ENCODE data around the gene COPS7B.

The COPS7B gene

GRCh38 chr2:231786177-231786916 is at the start of gene COPS7B:
Gene COPS7B, plus strand, starts transcription at chr2:231786445. Its CDS starts 2,126 bp downstream, at chr2:231788571.
- ATAC-seq: peak; percentile 81
- TF ChIP-seq TCF4 (CRISPR knock-in tag; IDR thresholded peaks at IDR 0.05; ENCODE audit: borderline replicate concordance) (no peak), GLIS3 (CRISPR knock-in tag; IDR thresholded peaks at IDR 0.05) (0 out of 2 replicates have a peak, but pooled peaks have one; percentile 28), ZNF70 (CRISPR knock-in tag; IDR thresholded peaks at IDR 0.05) (no peak), TSHZ2 (CRISPR knock-in tag; IDR thresholded peaks at IDR 0.05) (0 out of 2 replicates have a peak, but pooled peaks have one; percentile 40), OSR1 (CRISPR knock-in tag; IDR thresholded peaks at IDR 0.05) (no peak)
- TF ChIP-seq, protein P1, sequence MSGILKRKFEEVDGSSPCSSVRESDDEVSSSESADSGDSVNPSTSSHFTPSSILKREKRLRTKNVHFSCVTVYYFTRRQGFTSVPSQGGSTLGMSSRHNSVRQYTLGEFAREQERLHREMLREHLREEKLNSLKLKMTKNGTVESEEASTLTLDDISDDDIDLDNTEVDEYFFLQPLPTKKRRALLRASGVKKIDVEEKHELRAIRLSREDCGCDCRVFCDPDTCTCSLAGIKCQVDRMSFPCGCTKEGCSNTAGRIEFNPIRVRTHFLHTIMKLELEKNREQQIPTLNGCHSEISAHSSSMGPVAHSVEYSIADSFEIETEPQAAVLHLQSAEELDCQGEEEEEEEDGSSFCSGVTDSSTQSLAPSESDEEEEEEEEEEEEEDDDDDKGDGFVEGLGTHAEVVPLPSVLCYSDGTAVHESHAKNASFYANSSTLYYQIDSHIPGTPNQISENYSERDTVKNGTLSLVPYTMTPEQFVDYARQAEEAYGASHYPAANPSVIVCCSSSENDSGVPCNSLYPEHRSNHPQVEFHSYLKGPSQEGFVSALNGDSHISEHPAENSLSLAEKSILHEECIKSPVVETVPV (CRISPR knock-in tag; IDR thresholded peaks at IDR 0.05): no peak
- TF ChIP-seq, protein P2, sequence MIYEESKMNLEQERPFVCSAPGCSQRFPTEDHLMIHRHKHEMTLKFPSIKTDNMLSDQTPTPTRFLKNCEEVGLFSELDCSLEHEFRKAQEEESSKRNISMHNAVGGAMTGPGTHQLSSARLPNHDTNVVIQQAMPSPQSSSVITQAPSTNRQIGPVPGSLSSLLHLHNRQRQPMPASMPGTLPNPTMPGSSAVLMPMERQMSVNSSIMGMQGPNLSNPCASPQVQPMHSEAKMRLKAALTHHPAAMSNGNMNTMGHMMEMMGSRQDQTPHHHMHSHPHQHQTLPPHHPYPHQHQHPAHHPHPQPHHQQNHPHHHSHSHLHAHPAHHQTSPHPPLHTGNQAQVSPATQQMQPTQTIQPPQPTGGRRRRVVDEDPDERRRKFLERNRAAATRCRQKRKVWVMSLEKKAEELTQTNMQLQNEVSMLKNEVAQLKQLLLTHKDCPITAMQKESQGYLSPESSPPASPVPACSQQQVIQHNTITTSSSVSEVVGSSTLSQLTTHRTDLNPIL (CRISPR knock-in tag; IDR thresholded peaks at IDR 0.05; ENCODE audit: low read depth): no peak

- ATAC-seq: no peak
- TF ChIP-seq, protein P2 (CRISPR knock-in tag; IDR thresholded peaks at IDR 0.05; ENCODE audit: low read depth): no peak
- TF ChIP-seq ARNTL (CRISPR knock-in tag; IDR thresholded peaks at IDR 0.05; ENCODE audit: borderline replicate concordance, low read depth) (no peak), TOX (CRISPR knock-in tag; IDR thresholded peaks at IDR 0.05; ENCODE audit: borderline replicate concordance) (no peak), SNAI2 (CRISPR knock-in tag; IDR thresholded peaks at IDR 0.05) (no peak), GLIS3 (CRISPR knock-in tag; IDR thresholded peaks at IDR 0.05) (no peak), CSDC2 (CRISPR knock-in tag; IDR thresholded peaks at IDR 0.05) (no peak), RARB (CRISPR knock-in tag; IDR thresholded peaks at IDR 0.05) (no peak), ZNF565 (CRISPR knock-in tag; conservative IDR thresholded peaks at IDR 0.05; ENCODE audit: low read depth) (no peak), PATZ1 (CRISPR knock-in tag; IDR thresholded peaks at IDR 0.05; ENCODE audit: borderline replicate concordance) (no peak), ZFP3 (CRISPR knock-in tag; IDR thresholded peaks at IDR 0.05) (no peak), TCF4 (CRISPR knock-in tag; IDR thresholded peaks at IDR 0.05; ENCODE audit: borderline replicate concordance) (no peak)
Measured at GRCh38 chr2:231737761-231738160, 48.5 kb upstream of the COPS7B start.

DNA sequence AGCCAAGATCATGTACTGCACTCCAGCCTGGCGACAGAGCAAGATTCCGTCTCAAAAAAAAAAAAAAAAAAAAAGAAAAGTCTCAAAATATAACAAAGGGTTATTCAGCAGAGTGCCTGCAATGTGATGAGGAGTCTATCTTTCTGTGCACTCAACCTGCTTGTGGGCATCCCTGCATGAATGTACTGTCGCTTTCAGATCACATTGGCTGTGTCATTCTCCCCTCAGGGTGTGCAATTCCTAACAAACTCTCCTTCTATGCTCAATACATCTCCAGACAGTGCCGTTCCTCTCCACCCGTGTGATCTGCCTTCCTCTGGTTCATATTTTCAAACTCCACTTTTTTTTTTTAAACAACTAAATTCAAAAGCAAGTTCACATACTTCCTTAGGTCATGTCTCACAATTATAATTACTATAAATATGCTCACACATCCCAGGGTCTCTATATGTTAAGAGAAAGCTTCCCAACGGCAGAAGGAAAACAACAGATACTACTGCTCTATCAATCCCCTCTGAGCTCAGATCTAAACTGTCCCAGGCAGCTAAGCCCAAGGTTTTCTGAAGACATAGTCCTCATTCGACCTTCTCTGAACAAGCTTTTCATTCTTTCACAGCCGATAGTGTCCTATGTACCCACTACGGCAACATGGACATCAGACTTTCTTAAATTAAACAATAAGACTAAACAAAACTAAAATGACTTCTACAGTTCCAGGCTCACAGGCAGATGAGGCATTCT is 42.7 kb upstream of the COPS7B start:
- ATAC-seq: no peak
- TF ChIP-seq, protein P1 (CRISPR knock-in tag; IDR thresholded peaks at IDR 0.05): no peak
- no peak for TF ChIP-seq ISL1 (CRISPR knock-in tag; IDR thresholded peaks at IDR 0.05)
